CD14-positive monocyte (primary cell): ENCODE results near the gene OGFOD2. TPM values are rescaled to one million over a fixed set of nuclear protein-coding genes. Genes with fewer than 3 reads are reported as not detected.

Experiments
- DNase-seq, 3 donors: peaks; one replicate each; pipeline ENCODE4 v3.0.0-alpha.2; 2011 to 2022
- H2AFZ ChIP-seq: 2 replicates; pipeline ENCODE4 v1.6.0; 2012; ENCODE audit warnings: mild to moderate bottlenecking, low read depth, low read length, inconsistent platforms; ENCODE audit not compliant: insufficient read depth, poor library complexity, severe bottlenecking
- H3K27ac ChIP-seq, 2 donors: 1 replicate in 1 of 2; 2 replicates in 1 of 2; pipeline ENCODE4 v1.5.1; 2012 to 2013; ENCODE audit warnings: low read length in 2 of 2, control low read depth in 1 of 2, inconsistent platforms in 1 of 2, low read depth in 1 of 2, mild to moderate bottlenecking in 1 of 2
- H3K27me3 ChIP-seq, 2 donors: one replicate each; pipeline versions ENCODE4 v1.6.0 to v1.6.1; 2011 to 2013; ENCODE audit warnings: low read length in 2 of 2; ENCODE audit not compliant: control insufficient read depth in 2 of 2, insufficient read depth in 2 of 2
- H3K36me3 ChIP-seq, 2 donors: replicated peaks in 1 of 2; 1 replicate in 1 of 2; 2 replicates in 1 of 2; pipeline versions ENCODE4 v1.5.1 to v1.6.1; 2012 to 2013; ENCODE audit warnings: low read length in 2 of 2, control low read depth in 1 of 2, inconsistent platforms in 1 of 2, mild to moderate bottlenecking in 1 of 2; ENCODE audit not compliant: insufficient read depth in 2 of 2, control insufficient read depth in 1 of 2
- H3K4me1 ChIP-seq, 2 donors: 1 replicate in 1 of 2; 2 replicates in 1 of 2; pipeline versions ENCODE4 v1.5.1 to v1.6.1; 2012 to 2013; ENCODE audit warnings: low read length in 2 of 2, control low read depth in 1 of 2, inconsistent platforms in 1 of 2, mild to moderate bottlenecking in 1 of 2, moderate library complexity in 1 of 2; ENCODE audit not compliant: insufficient read depth in 2 of 2, control insufficient read depth in 1 of 2
- H3K4me2 ChIP-seq: replicated peaks from 2 replicates; pipeline ENCODE3; 2012; ENCODE audit warnings: low read length, moderate library complexity, mild to moderate bottlenecking; ENCODE audit not compliant: poor library complexity, severe bottlenecking; ENCODE audit errors: extremely low read depth
- H3K4me3 ChIP-seq, 3 experiments: fragments of 200-600 bp in 1 of 3; sonication (generic) in 1 of 3; replicated peaks in 1 of 3; 1 replicate in 2 of 3; 2 replicates in 1 of 3; pipeline ENCODE4 v1.5.1; 2011 to 2013; ENCODE audit warnings: low read length in 3 of 3, mild to moderate bottlenecking in 3 of 3, control low read depth in 2 of 3, low read depth in 2 of 3, inconsistent platforms in 1 of 3, moderate library complexity in 1 of 3
- H3K79me2 ChIP-seq: 2 replicates; pipeline ENCODE4 v1.6.0; 2012; ENCODE audit warnings: mild to moderate bottlenecking, control low read depth, inconsistent platforms, low read length, moderate library complexity; ENCODE audit not compliant: insufficient read depth
- H3K9ac ChIP-seq: 2 replicates; pipeline ENCODE4 v1.6.0; 2017; ENCODE audit warnings: low read length, mild to moderate bottlenecking; ENCODE audit not compliant: insufficient read depth, poor library complexity, severe bottlenecking
- H3K9me3 ChIP-seq, 2 donors: replicated peaks in 1 of 2; 1 replicate in 1 of 2; 2 replicates in 1 of 2; pipeline versions ENCODE4 v1.5.1 to v1.6.1; 2012 to 2013; ENCODE audit warnings: low read length in 2 of 2, control low read depth in 1 of 2; ENCODE audit not compliant: control insufficient read depth in 1 of 2, insufficient read depth in 1 of 2
- H4K20me1 ChIP-seq: 2 replicates; pipeline ENCODE4 v1.6.0; 2012; ENCODE audit warnings: mild to moderate bottlenecking, low read length, control low read depth, moderate library complexity; ENCODE audit not compliant: insufficient read depth
- H3K27ac Mint-ChIP-seq, 7 donors: one replicate each; pipeline ENCODE4 v1.8.0; 2020; ENCODE audit warnings: mild to moderate bottlenecking in 7 of 7, mixed read lengths in 7 of 7, moderate library complexity in 6 of 7, inconsistent platforms in 2 of 7
- H3K27me3 Mint-ChIP-seq, 3 donors: one replicate each; pipeline ENCODE4 v1.8.0; 2021 to 2022; ENCODE audit warnings: low read depth in 3 of 3, mild to moderate bottlenecking in 3 of 3, mixed read lengths in 3 of 3, moderate library complexity in 3 of 3, inconsistent platforms in 1 of 3
- H3K36me3 Mint-ChIP-seq, 2 donors: one replicate each; pipeline ENCODE4 v1.8.0; 2020; ENCODE audit warnings: mixed read lengths in 2 of 2, inconsistent platforms in 1 of 2, mild to moderate bottlenecking in 1 of 2
- H3K4me1 Mint-ChIP-seq: one replicate; pipeline ENCODE4 v1.8.0; 2020; ENCODE audit warnings: mild to moderate bottlenecking, mixed read lengths
- H3K4me3 Mint-ChIP-seq, 2 donors: one replicate each; pipeline ENCODE4 v1.8.0; 2020; ENCODE audit warnings: mild to moderate bottlenecking in 2 of 2, mixed read lengths in 2 of 2, moderate library complexity in 1 of 2
- H3K9me3 Mint-ChIP-seq, 7 donors: one replicate each; pipeline ENCODE4 v1.8.0; 2020 to 2022; ENCODE audit warnings: mixed read lengths in 7 of 7, mild to moderate bottlenecking in 6 of 7, moderate library complexity in 6 of 7, inconsistent platforms in 2 of 7
- CTCF ChIP-seq: fragments of 200-600 bp; IDR thresholded peaks from one replicate; pipeline ENCODE4 v1.8.0; 2022; ENCODE audit warnings: antibody characterized with exemption, mild to moderate bottlenecking
- WGBS: methylation state at CpG from one replicate; pipeline ENCODE4 v1.1.5; 2013; ENCODE audit warnings: missing lambda C conversion rate; ENCODE audit not compliant: insufficient coverage; 5-methylcytosine and 5-hydroxymethylcytosine counted together
- intact Hi-C, 2 donors: fragments of 100-400 bp; cut with micrococcal nuclease; formaldehyde crosslinking; loops; one replicate each; pipeline versions ENCODE4 v1.15.0 to v1.15.1; 2023
- polyA plus RNA-seq, 3 donors: library from polyadenylated mRNA; depleted of rRNA in 1 of 3; unstranded in 2 of 3; stranded (reverse) in 1 of 3; fragments of 300-500 nt in 2 of 3; fragments of >200 nt in 1 of 3; fragmentation: Illumina TruSeq in 2 of 3; gene quantifications; 1 replicate in 2 of 3; 2 replicates in 1 of 3; pipeline ENCODE4 v1.2.3, GENCODE V29; 2012 to 2021

The OGFOD2 gene
- polyA plus RNA-seq, 3 donors: 13.0 to 30.3 (median 13.6) TPM

GRCh38 chr12:122969676-122970075 lies 5.4 kb upstream of the OGFOD2 start:
- H3K4me3 Mint-ChIP-seq: no peak overlapping the region
- Histone ChIP-seq H3K27me3 (no peaks in the 10 kb centered on the region), H3K9me3 (no peaks in the 10 kb centered on the region), H3K27ac (no peak overlapping the region), H2AFZ (no peak overlapping the region), H3K4me2 (no peak overlapping the region), H3K79me2 (peaks cover 4% of the 10 kb centered on the region), H3K36me3 (no peaks in the 10 kb centered on the region), H3K4me3 (no peak overlapping the region), H3K9ac (no peak overlapping the region), H4K20me1 (no peaks in the 10 kb centered on the region), H3K4me1 (peaks cover 17 to 21% of the 10 kb centered on the region in 2 donors)
- no peak overlapping the region for H3K27ac Mint-ChIP-seq
- TF ChIP-seq CTCF: no peak
- peaks cover 11% of the 10 kb centered on the region for H3K4me1 Mint-ChIP-seq
- no peaks in the 10 kb centered on the region for H3K9me3 Mint-ChIP-seq
- no peaks in the 10 kb centered on the region for H3K36me3 Mint-ChIP-seq
- WGBS: 80% methylated on average over 2 of the region's 4 CpGs
- H3K27me3 Mint-ChIP-seq: peaks cover 0 to 3% (median 0%) of the 10 kb centered on the region in 3 donors
- no peak for DNase-seq
- intact Hi-C loops: loop anchor here (10.0 kb wide), 2 partner anchors 265 to 395 kb away; partner anchors contain the start of genes MPHOSPH9 (in 1 of the 2), MTRFR (in 1 of the 2) and SBNO1 (in 1 of the 2)

GRCh38 chr12:122974274-122974891 lies 661 bp upstream of the OGFOD2 start:
- Mint-ChIP-seq H3K4me1 (peaks cover 26% of the 10 kb centered on the region), H3K36me3 (peaks cover 4 to 10% of the 10 kb centered on the region in 2 donors), H3K4me3 (peak overlapping the region; percentile 97), H3K27me3 (no peaks in the 10 kb centered on the region), H3K9me3 (no peaks in the 10 kb centered on the region), H3K27ac (peak overlapping the region; percentile 97 to 100 (median 99))
- DNase-seq: peak; percentile 95 to 98 (median 96)
- H3K27me3 ChIP-seq: no peaks in the 10 kb centered on the region
- H4K20me1 ChIP-seq: peaks cover 13% of the 10 kb centered on the region
- intact Hi-C loops: loop anchor here (10.0 kb wide), 2 partner anchors 260 to 390 kb away; partner anchors contain the start of genes MPHOSPH9 (in 1 of the 2), MTRFR (in 1 of the 2) and SBNO1 (in 1 of the 2)
- H3K79me2 ChIP-seq: peaks cover 39% of the 10 kb centered on the region
- peak overlapping the region; percentile 94 to 97 for H3K27ac ChIP-seq
- H3K4me1 ChIP-seq: peaks cover 28 to 33% of the 10 kb centered on the region in 2 donors
- no peaks in the 10 kb centered on the region for H3K9me3 ChIP-seq
- peak overlapping the region; percentile 62 to 99 (median 84) for H3K4me3 ChIP-seq
- peaks cover 5 to 12% of the 10 kb centered on the region in 2 donors for H3K36me3 ChIP-seq
- H3K9ac ChIP-seq: peak overlapping the region; percentile 96
- WGBS: 0% methylated on average over 27 of the region's 32 CpGs
- no peak for TF ChIP-seq CTCF
- peak overlapping the region; percentile 99 for H2AFZ ChIP-seq
- peak overlapping the region; percentile 99 for H3K4me2 ChIP-seq
